Measurements from ENCODE around the gene NUTM2G. TPM values are rescaled to one million over a fixed set of nuclear protein-coding genes. Genes with fewer than 3 reads are reported as not detected.

The NUTM2G gene
- total RNA-seq, 1 experiment from 2014 or later, result not detected

- Histone ChIP-seq H3K4me3 (ENCODE audit: low read depth in 2 of 2, low read length in 2 of 2) (no peak overlapping the region), H3K27ac (ENCODE audit: low read length) (no peak overlapping the region), H3K4me1 (ENCODE audit: control insufficient read depth, insufficient read depth, low read length) (no peaks in the 10 kb centered on the region), H3K27me3 (ENCODE audit: control insufficient read depth, insufficient read depth, low read length) (no peaks in the 10 kb centered on the region; the same call in 1 of the 2 replicates), H3K36me3 (ENCODE audit: control insufficient read depth, insufficient read depth, low read length) (no peaks in the 10 kb centered on the region), H3K9me3 (ENCODE audit: control insufficient read depth, insufficient read depth, low read depth, low read length) (no peaks in the 10 kb centered on the region)
- in situ Hi-C loops (cut with HindIII; ENCODE audit: low pct_unique_long_range_greater_than_20kb, low sequenced_read_pairs) (no loop called here), intact Hi-C loops (cut with micrococcal nuclease; ENCODE audit: unreplicated experiment) (no loop called here)
- TF ChIP-seq REST (IDR thresholded peaks at IDR 0.05; ENCODE audit: insufficient read depth in 1 of 2, low read depth in 2 of 2, low read length in 1 of 2) (no peak), TCF7L2 (IDR thresholded peaks at IDR 0.05; ENCODE audit: low read depth, low read length) (no peak), SIN3A (IDR thresholded peaks at IDR 0.05; ENCODE audit: borderline replicate concordance, insufficient read depth, low read depth, low read length) (no peak), POLR2AphosphoS5 (IDR thresholded peaks at IDR 0.05; ENCODE audit: low read depth, low read length) (no peak)
- TF ChIP-seq, protein P1, sequence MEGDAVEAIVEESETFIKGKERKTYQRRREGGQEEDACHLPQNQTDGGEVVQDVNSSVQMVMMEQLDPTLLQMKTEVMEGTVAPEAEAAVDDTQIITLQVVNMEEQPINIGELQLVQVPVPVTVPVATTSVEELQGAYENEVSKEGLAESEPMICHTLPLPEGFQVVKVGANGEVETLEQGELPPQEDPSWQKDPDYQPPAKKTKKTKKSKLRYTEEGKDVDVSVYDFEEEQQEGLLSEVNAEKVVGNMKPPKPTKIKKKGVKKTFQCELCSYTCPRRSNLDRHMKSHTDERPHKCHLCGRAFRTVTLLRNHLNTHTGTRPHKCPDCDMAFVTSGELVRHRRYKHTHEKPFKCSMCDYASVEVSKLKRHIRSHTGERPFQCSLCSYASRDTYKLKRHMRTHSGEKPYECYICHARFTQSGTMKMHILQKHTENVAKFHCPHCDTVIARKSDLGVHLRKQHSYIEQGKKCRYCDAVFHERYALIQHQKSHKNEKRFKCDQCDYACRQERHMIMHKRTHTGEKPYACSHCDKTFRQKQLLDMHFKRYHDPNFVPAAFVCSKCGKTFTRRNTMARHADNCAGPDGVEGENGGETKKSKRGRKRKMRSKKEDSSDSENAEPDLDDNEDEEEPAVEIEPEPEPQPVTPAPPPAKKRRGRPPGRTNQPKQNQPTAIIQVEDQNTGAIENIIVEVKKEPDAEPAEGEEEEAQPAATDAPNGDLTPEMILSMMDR (IDR thresholded peaks at IDR 0.05), result no peak
- no TSS peak for BruUV-seq (replicated peaks)
- ATAC-seq, result peak; percentile 74
- DNase-seq (ENCODE audit: low read depth, low spot score), result peak; percentile 45
- ChIA-PET CTCF (no interaction called here), POLR2A (no interaction called here)
These were observed 44.2 kb upstream of the NUTM2G start for GRCh38 chr9:96884443-96884842.

DNA sequence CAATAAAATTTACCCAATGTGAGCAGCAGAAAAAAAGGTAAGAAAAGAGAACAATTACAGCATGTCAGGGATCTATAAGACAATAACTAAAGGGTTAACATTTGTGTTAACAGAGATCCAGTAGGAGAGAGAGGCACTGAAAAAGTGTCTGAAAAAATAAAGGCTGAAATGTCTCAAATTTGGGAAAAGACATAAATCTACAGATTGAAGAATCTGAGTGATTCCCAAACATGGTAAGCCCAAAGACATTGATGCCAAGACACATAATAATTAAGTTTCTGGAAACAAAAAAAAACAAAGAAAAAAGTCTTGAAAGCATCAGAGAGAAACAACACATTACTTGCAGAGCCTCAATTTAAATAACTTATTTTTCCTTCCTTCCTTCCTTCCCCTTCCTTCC, 43.2 kb upstream of the NUTM2G start:
- H3K4me3 ChIP-seq (ENCODE audit: low read depth in 2 of 2, low read length in 2 of 2), result no peak overlapping the region
- BruUV-seq (replicated peaks), result no TSS peak
- ATAC-seq, result no peak
- no peaks in the 10 kb centered on the region for H3K9me3 ChIP-seq (ENCODE audit: control insufficient read depth, insufficient read depth, low read depth, low read length)
- no peak for DNase-seq (ENCODE audit: low read depth, low spot score)
- in situ Hi-C loops (cut with HindIII; ENCODE audit: low pct_unique_long_range_greater_than_20kb, low sequenced_read_pairs) (no loop called here), intact Hi-C loops (cut with micrococcal nuclease; ENCODE audit: unreplicated experiment) (no loop called here)
- H3K36me3 ChIP-seq (ENCODE audit: control insufficient read depth, insufficient read depth, low read length), result no peaks in the 10 kb centered on the region
- no peaks in the 10 kb centered on the region; the same call in 1 of the 2 replicates for H3K27me3 ChIP-seq (ENCODE audit: control insufficient read depth, insufficient read depth, low read length)
- ChIA-PET CTCF (no interaction called here), POLR2A (no interaction called here)
- no peak for TF ChIP-seq POLR2AphosphoS5 (IDR thresholded peaks at IDR 0.05; ENCODE audit: low read depth, low read length)
- TF ChIP-seq SIN3A (IDR thresholded peaks at IDR 0.05; ENCODE audit: borderline replicate concordance, insufficient read depth, low read depth, low read length), result no peak
- no peak for TF ChIP-seq REST (IDR thresholded peaks at IDR 0.05; ENCODE audit: insufficient read depth in 1 of 2, low read depth in 2 of 2, low read length in 1 of 2)
- no peak for TF ChIP-seq TCF7L2 (IDR thresholded peaks at IDR 0.05; ENCODE audit: low read depth, low read length)
- TF ChIP-seq, protein P1 (IDR thresholded peaks at IDR 0.05), result no peak
- no peak overlapping the region for H3K27ac ChIP-seq (ENCODE audit: low read length)
- H3K4me1 ChIP-seq (ENCODE audit: control insufficient read depth, insufficient read depth, low read length), result no peaks in the 10 kb centered on the region

Data from Panc1 (cell line).